Mucosa of gallbladder (tissue), 1 donor: ENCODE results near the gene NTN3. TPM values are rescaled to one million over a fixed set of nuclear protein-coding genes. Genes with fewer than 3 reads are reported as not detected.

Source experiments
- DNase-seq: peaks from one replicate; pipeline ENCODE4 v3.0.0-alpha.2; 2020; ENCODE audit warnings: low spot score
- total RNA-seq: library from RNA; stranded (reverse); gene quantifications from one replicate; pipeline ENCODE4 v1.2.1, GENCODE V29; 2021
- donor health status: DM: no; HTN: no; CAD: no.

Gene NTN3
- total RNA-seq, 1 donor from 2014 or later: 0.46 TPM

GRCh38 chr16:2466667-2467527 is 4.2 kb upstream of the NTN3 start:
- no peak for DNase-seq

- peak; percentile 71 for DNase-seq
Observed at GRCh38 chr16:2467528-2468232, 3.4 kb upstream of the NTN3 start.

GRCh38 chr16:2468233-2468724 is 2.8 kb upstream of the NTN3 start:
- DNase-seq: no peak

- DNase-seq: no peak
Observed at GRCh38 chr16:2468725-2469398, 2.2 kb upstream of the NTN3 start.

GRCh38 chr16:2469399-2470233 is 1.5 kb upstream of the NTN3 start:
- no peak for DNase-seq

- no peak for DNase-seq
Observed at GRCh38 chr16:2470234-2470601, 879 bp upstream of the NTN3 start.

GRCh38 chr16:2470603-2471015 is 488 bp upstream of the NTN3 start:
- DNase-seq: no peak

GRCh38 chr16:2471653-2472487 is 773 bp downstream of the NTN3 start:
- no peak for DNase-seq

GRCh38 chr16:2472488-2472864 is 1.4 kb downstream of the NTN3 start:
- DNase-seq: no peak

- no peak for DNase-seq
Observed at GRCh38 chr16:2472885-2473445, 1.9 kb downstream of the NTN3 start.

GRCh38 chr16:2473446-2473926 is 2.4 kb downstream of the NTN3 start:
- DNase-seq: no peak

GRCh38 chr16:2473999-2474876 is 3.1 kb downstream of the NTN3 start:
- DNase-seq: peak; percentile 26

GRCh38 chr16:2474877-2475412 is 3.8 kb downstream of the NTN3 start, which contains the start of gene TBC1D24:
TSS of gene TBC1D24 (plus strand) at chr16:2475127. CDS start at chr16:2496149, 21,022 bp downstream.
- peak; percentile 86 for DNase-seq

GRCh38 chr16:2475413-2476344 is 4.6 kb downstream of the NTN3 start:
- no peak for DNase-seq

GRCh38 chr16:2476345-2476720 is 5.2 kb downstream of the NTN3 start:
- DNase-seq: no peak

GRCh38 chr16:2476741-2477140 is 5.6 kb downstream of the NTN3 start:
- DNase-seq: no peak

GRCh38 chr16:2477327-2477726 is 6.2 kb downstream of the NTN3 start:
- DNase-seq: no peak

GRCh38 chr16:2478279-2478678 is 7.2 kb downstream of the NTN3 start:
- DNase-seq: no peak
